Left renal cortex interstitium (tissue), 4 donors: ENCODE data around the gene PIGH. TPM values are rescaled to one million over a fixed set of nuclear protein-coding genes. Genes with fewer than 3 reads are reported as not detected.
"Not testable (repeated sequence)": the region's sequence is repeated elsewhere in the genome, so short reads cannot be mapped to it uniquely, and the experiment has no call there.

Source experiments
- DNase-seq, 4 donors: peaks; one replicate each; pipeline ENCODE4 v3.0.0-alpha.2; 2013; ENCODE audit warnings: low read depth in 4 of 4, low spot score in 2 of 4, missing footprints in 1 of 4
- polyA plus RNA-seq, 4 donors: library from polyadenylated mRNA; unstranded; fragments of 120-200 nt; gene quantifications; one replicate each; pipeline ENCODE4 v1.2.1, GENCODE V29; 2013; ENCODE audit not compliant: insufficient read length in 4 of 4

The PIGH gene
- polyA plus RNA-seq, 4 donors = 35.6 to 48.5 (median 41.6) TPM

DNA sequence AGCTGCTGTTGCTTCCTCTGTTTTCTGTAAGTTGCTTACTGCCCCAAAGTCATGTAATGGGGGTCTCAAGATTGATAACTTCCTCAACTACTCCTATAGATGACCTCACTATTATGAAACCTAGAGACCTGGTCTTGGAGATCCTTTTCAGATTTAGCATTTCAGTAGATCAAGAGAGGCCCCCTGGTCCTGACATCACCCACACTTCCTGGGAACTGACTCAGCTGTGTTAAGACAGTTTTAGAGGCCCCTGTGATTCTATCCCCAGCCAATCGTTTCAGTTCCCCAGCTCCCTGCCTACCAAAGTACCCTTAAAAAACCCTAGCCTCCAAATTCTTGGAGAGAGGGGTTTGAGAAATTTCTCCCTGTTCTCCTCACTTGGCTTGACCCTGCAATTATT, 10.4 kb upstream of the PIGH start:
- no peak for DNase-seq

DNA sequence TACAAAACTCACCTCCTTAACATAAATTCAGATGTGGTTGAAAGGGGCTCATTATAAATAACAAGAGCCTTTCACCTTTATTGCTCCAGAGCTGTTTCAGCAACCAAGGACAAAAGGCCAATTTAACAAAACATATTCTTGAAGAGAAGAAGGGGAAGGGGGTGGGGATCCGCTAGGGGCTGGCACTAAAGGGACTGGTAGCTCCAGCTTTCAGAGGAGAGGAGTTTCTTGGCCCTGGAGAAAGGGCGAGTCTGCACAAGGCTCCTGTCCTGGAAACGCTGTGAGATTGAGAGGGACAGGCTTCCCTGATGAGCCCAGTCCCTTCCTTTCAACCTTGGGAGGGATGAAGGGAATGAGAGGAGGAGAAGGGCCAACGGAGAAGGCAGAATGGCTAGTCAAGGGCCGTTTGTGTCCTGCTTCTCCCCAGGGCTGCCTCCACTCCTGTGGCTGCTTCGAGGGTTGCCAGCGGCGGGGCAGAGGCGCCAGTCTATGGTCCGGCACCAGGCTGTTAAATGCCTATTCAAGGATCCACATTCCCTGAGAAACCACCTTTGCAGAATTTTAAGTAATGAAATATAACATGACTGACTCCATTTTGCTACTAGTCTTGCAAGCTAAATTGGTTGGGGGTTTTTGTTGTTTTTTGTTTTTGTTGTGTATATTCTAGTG, 9.7 kb upstream of the PIGH start:
- no peak for DNase-seq

DNA sequence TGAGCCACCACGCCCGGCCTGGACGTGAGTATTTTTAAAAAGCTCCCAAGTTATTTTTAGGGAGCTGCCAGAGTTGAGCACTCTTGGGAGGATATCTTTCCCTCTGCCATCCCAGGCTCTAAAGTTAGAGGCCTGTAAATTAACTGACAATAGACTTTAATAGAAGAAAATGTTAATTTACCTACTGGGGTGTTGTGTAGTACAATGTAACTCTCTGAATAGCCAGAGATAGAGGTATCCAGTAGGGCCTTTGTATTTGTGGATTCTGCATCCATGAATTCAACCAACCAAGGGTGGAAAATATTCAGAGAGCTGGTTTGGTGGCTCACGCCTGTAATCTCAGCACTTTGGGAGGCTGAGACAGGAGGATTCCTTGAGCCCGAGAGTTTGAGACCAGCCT, 7.6 kb upstream of the PIGH start:
- DNase-seq = no peak

DNA sequence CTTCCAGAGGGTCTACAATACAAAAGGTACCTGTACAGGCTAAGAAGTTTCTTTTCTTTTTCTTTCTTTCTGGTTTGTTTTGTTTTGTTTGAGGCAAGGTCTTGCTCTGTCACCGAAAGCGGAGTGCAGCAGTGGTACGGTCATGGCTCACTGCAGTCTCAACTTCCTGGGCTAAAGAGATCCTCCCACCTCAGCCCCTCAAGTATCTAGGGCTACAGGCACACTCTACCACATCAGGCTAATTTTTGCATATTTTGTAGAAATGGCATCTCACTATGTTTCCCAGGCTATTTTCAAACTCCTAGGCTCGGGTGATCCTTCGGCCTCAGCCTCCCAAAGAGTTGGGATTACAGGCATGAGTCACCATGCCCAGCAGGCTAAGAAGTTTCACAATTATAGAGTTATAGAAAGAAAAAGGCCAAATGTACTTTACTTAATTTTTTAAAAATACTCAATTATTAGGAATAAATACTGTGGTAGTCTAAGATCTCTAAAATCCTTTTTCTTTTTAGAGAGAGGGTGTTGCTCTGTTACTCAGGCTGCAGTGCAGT, 3.0 kb upstream of the PIGH start:
- DNase-seq = peak in 2 of 4 donors; percentile 18 to 38

DNA sequence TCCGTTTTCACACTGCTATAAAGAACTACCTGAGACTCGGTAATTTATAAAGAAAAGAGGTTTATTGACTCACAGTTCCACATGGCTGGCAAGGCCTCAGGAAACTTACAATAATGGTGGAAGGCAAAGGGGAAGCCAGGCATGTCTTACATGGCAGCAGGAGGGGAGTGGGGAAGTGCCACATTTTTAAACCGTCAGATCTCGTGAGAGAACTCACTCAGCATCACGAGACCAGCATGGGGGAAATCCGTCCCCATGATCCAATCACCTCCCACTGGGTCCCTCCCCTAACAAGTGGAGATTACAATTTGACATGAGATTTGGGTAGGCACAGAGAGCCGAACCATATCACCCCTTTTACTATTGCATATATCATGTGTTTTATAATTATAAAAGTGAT, 2.0 kb upstream of the PIGH start:
- no peak for DNase-seq

DNA sequence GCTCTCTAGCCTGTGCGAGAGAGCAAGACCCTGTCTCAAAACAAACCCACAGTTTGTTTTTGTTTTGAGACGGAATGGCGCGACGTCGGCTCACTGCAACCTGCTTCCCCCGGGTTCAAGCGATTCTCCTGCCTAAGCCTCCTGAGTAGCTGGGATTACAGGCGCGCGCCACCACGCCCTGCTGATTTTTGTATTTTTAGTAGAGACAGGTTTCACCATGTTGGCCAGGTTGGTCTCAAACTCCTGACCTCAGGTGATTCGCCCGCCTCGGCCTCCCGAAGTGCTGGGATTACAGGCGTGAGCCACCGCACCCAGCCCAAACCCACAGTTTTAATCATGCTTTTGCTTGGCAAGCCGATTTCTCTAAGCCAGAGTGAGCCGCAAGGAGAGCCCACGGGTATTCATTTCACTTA, 500 bp upstream of the PIGH start:
- DNase-seq = not testable (repeated sequence)

DNA sequence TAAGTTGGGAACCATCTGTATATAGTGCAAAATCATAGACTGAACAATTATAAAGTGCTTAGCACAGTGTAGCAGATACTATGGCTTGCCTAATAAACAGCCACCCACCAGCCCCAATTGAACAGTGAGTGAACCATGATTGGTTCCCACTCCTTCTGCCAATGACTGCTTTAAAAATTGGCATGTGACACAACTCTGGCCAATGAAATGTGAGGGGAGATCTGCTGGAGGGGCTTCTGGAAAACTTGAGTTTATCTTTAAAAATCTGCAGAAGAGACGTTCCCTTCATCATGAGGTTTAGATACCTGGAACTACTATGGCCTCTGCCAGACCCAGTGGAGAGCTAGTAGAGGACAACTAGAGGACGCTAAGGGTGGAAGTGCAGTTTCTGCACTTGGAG, 4.7 kb downstream of the PIGH start:
- no peak for DNase-seq

DNA sequence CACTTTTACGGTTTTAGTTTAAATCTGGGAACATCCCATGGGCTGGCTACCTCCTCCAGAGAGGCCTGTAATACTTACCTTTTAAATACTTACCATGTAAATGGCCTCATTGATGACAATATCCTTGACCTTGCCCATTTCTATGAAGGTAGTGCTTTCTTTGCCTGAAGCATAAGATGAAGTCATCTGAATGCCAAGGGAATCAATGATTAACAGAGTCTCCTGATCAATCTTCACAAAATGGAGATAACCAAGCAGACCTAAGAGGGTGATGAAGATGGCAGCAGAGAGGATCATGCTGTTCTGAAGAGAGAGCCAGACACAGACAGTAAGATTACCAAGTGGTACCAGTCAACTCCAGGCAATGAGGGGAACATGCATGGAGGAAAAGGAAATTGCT, 6.4 kb downstream of the PIGH start:
- DNase-seq = not testable (repeated sequence)

DNA sequence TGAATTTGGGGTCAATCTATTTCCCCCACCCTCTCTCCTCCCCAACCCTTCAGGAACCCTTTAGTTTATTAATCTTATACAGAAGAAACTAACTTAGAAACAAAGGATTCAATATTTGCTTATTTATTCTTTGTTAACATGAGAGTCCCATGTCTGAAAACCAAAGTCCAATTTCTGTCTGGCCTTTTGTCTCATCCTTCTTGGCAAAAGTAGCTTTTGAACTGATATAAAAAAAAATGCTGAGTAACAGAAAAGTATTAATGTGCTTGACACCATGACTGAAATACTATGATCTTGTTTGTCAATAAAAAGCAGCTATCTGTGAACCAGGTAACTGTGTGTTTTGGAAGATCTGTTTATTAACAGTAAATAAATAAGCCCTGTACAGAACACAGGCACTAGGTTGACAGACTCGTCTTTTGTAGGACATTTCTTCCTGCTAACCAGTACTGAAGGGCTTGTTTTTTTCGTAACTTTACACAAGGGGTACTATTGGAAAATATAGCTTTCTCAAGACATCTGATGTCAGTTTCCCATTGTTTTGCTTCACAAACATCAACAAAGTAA, 10.8 kb downstream of the PIGH start:
- no peak for DNase-seq

DNA sequence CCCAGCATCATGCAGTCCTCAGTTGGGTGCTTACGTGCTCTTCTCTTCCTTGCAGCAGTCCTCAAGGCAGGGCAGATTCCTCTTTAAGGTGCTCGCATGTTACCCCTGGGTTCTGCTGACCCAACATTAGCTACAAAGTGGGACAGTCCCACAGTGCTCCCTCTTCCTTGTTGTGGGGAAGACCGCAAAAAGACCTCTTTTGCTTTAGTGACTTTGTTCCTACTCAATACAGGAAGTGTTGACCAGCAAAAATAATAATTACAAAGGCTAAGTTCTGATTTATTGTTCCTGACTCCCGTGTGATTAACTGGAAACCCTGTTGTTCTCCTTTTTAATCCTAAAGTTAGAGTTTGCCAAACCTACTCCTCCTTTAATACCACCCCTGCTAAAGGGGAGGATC, 13.7 kb downstream of the PIGH start:
- no peak for DNase-seq

DNA sequence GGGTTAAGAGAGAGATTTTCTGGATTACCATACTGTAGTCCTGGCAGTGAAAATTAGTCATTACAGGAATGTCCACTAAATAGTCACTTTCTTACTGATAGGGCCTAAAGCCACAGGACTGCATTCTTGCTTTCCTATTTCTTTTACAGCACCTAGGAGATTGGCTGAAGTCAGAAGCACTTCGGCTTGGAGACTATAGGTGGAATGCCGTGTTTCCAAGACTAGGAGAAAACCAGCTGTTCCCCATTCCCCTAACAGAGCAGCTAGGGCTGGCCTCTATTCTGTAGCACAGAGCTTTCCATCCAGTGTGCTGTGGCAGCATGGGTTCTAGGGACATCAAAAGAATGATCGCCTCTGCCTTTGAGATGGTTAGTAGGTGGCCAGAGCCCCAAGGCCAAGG, 15.1 kb downstream of the PIGH start:
- no peak for DNase-seq

DNA sequence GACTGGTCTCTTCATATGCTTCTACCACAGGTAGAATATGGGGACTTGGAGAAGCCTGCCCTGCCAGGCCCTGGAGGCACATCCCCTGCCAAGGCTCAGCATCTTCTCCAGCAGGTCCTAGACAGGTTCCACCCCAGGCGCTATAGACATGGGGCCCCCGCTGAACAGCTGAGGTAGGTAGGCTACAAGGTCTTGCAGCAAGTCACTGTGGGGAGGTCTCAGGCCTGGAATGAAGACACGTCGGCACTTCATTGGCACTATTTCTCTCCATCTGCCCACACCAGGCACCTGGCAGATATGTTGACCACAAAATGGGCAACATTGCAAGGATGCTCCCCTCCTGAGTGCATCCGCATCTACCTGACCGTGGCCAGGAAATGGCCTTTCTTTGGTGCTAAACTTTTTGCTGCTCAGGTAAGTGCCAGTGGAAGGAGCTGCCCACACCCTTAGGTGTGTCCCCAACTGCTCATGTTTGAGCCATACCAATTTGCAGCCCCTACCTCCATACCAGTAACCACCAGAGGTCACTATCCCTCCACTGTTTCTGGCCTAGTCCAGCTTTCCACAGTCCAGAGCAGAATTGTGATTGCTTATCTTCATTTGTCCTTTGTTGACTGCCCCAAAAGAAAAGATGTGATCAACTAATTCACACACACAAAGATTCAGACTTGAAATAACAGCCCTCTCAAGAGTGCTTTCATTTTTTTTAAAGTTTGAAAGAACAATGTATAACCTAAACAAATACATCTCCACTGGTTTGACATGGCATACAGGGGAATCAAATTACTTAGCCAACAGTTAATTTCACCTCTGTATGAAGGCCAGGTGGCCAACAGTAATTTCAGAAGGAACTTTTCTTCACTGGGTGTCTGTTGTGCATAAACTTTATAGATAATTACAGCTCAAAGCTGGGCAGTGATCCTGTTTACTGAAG, 16.1 kb downstream of the PIGH start:
- no peak for DNase-seq

DNA sequence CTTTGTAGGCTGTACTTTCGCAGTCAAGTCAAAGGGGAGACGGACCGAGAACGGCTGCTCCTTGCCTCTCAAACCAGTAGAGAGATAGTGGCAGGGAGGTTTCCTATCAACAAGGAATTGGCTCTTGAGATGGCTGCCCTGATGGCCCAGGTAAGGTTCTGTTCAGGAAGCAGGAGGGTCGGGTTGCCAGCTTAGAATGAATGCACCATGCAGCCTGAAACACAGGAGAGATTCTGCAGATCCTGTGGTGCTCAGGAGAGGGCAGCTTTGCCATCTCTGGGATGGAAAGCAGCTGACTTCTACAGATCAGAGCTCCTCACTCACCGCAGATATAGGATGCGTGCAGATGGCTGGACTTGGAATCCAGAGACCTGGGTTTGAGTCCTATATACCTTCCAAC, 18.0 kb downstream of the PIGH start:
- DNase-seq = no peak

DNA sequence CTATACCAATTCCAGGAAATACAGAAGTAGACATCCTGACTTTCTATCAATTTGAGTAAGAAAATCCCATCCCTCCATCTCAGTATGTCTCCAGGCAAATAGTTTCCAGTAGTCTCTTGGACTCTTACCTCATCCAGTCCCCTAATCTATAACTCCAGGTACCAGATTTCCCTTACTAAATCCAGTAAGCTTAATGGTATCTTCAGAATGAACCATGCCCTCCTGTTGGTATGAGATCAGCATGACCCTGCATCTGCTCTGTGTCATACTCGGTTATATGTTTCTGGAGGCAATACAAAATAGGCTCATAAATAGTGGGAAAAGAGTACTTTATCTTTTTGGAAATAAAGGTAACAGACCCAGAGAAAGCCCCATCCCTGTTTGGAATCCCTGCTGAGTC, 18.4 kb downstream of the PIGH start:
- no peak for DNase-seq

DNA sequence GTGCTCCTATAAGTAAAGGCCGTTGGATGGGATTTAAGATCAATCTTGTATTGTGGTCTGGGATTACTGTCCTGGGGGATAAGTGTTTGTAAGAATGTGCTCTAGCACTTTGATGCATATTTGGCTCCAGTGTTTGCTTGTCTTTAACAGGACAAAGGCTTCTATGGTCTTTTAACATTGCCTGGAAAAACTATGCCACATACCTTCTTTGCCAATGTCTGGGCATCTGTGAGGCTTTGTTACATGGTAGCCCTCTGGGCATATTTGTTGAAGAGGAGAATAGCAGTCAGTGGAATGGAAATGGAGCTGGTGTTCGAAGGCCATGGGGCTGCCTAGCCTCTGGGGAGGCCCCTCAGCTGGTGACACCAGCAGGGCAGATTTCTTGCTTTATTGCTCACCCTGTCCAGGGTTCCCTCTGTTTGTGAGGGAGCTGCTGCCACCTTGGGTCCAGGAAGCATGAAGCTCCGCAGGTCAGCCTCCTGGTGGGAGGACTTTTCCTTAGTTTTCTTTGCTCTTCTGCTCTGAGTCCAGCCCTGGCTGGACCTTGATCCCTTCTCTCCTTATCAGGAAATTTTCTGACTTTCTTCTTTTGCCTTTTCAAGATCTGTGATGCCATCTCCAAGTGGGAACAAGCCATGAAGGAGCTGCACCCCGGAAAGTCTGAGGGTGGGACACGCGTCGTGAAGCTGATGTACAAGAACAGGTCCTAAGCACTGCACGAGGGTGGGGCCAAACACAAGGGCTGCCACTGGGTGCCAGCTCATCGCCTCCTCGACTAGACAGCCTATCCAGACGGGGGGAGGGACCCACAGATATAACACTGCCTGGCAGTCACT, 19.5 kb downstream of the PIGH start:
- no peak for DNase-seq

DNA sequence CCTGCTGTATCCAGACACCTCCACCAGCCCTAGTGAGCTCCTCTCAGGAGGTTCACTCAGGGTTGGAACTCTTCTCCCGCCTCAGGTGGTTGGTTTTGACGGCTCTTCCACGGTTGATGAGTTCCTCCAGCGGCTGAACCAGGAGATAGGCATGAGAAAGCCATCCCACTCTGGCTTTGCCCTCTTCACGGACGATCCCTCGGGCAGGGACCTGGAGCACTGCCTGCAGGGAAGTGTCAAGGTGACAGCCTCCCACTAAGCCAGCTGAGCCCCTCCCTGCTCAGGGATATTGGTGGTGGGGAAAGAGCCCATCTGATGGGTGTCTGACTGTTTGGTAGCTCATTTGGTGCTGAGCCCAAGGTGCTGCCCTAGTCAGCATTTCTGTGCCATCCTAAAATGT, 20.4 kb downstream of the PIGH start:
- DNase-seq = no peak

DNA sequence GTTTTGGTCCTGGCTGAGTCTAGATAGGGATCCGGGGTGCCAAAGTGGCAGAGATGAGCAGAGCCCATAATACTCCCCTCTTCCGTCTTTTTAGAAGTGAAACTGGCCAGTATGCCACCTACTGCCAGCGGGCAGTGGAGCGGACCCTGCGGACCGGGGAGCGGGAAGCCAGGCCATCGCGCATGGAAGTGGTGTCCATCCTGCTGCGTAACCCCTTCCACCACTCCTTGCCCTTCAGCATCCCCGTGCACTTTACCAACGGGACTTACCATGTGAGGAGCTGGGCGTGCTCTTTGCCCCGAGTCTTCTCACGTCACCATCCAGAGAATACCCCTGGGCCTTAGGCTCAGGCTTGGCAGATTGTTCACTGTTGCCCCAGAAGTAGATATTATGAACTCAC, 21.0 kb downstream of the PIGH start:
- DNase-seq = no peak

DNA sequence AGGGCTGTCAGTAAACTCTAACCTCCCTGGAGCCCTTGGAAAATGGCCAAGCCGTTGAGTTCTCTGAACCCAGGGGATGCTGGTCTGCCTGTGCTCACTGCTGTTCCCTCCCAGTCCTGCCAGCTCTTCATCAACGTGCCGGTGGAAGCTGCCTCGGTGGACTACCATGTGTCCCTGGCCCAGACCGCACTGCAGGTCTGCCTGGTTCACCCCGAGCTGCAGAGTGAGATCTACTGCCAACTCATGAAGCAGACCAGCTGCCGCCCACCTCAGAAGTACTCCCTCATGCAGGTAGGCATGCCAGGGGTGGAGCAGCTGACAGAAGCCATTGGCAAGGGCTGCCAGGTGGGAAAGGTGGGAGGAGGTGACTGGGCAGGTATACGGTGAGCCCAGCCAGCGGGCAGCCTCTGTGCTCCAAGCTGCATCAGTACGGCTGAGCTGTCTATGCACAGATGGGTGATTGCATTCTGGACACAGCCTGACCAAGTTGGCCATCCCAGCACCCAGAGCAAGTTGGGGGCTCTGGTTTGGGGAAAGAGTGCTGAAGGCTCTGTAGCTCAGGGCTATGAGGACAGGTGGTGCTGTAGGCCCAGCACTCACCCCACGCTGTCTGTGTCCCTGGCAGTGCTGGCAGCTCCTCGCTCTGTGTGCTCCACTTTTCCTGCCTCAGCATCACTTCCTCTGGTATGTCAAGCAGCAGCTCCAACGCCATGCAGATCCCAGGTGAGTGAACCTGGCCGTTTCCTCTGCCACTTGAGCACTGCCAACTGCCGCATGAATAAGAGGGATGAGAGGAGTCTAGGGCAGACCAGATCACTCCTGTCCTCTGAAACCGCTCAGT, 21.9 kb downstream of the PIGH start:
- no peak for DNase-seq

DNA sequence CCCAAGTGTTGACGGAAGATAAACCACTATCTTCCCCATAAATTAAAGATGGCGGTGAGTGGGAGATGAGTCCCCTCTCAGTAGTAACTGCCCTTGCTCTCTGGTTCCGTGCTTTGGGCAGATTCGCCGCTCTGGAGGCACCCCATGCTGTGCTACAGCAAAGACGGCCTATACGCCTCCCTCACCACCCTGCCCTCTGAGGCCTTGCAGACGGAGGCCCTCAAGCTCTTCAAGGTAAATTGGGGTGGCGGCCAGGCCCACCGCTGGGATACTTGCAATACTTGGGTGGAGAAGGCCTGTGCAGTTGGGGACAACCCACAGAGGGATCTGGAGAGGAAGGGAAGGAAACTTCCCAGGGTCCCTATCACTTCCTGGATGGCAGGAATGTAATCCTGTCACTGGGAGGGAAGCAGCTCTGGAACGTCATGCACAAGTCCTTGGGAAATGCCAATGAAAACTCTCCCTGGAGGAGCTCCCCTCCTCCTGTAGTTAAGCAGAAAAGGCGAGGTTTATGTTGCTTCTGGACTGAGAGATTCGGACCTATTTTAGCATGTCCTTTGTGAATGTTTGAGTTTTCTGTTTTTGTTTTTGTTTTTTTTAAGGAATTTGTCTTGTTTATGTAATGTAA, 22.8 kb downstream of the PIGH start:
- DNase-seq = no peak
